HepG2 (cell line): ENCODE results near the gene PSMG4. TPM values are rescaled to one million over a fixed set of nuclear protein-coding genes. Genes with fewer than 3 reads are reported as not detected.

Experiments
- ARHGAP35 ChIP-seq: sonication (generic); formaldehyde crosslinking; IDR thresholded peaks from 2 replicates; pipeline ENCODE4 v1.9.0; 2022; ENCODE audit warnings: mild to moderate bottlenecking, inconsistent platforms, moderate library complexity, missing genetic modification reagents, borderline replicate concordance
- CEBPB ChIP-seq: IDR thresholded peaks from 2 replicates; pipeline ENCODE4 v1.6.1; 2011; ENCODE audit warnings: low read depth, low read length, improper control_type of control experiment, borderline replicate concordance
- CEBPG ChIP-seq: IDR thresholded peaks from 2 replicates; pipeline ENCODE4 v1.6.1; 2016
- ELF3 ChIP-seq: IDR thresholded peaks from 2 replicates; pipeline ENCODE4 v1.6.1; 2016; ENCODE audit warnings: missing genetic modification reagents, missing compliant biosample characterization
- EZH2 ChIP-seq: conservative IDR thresholded peaks from 2 replicates; pipeline ENCODE4 v1.6.1; 2012; ENCODE audit warnings: mild to moderate bottlenecking, low read depth, low read length, moderate library complexity
- FOSL2 ChIP-seq: sonication (generic); formaldehyde crosslinking; IDR thresholded peaks from 2 replicates; pipeline ENCODE4 v1.4.0; 2020; ENCODE audit warnings: missing genetic modification reagents
- FOXA3 ChIP-seq: IDR thresholded peaks from 2 replicates; pipeline ENCODE4 v1.6.1; 2016; ENCODE audit warnings: missing genetic modification reagents, missing compliant biosample characterization
- GATAD2A ChIP-seq: IDR thresholded peaks from 2 replicates; pipeline ENCODE4 v1.6.1; 2016
- HMG20A ChIP-seq: IDR thresholded peaks from 2 replicates; pipeline ENCODE4 v1.6.1; 2016; ENCODE audit warnings: borderline replicate concordance
- HNF4A ChIP-seq: sonication (generic); formaldehyde crosslinking; IDR thresholded peaks from 2 replicates; pipeline ENCODE4 v1.4.0; 2020; ENCODE audit warnings: missing genetic modification reagents
- ONECUT2 ChIP-seq: sonication (generic); formaldehyde crosslinking; IDR thresholded peaks from 2 replicates; pipeline ENCODE4 v1.4.0; 2020; ENCODE audit warnings: missing genetic modification reagents
- TSC22D2 ChIP-seq: sonication (generic); formaldehyde crosslinking; IDR thresholded peaks from 2 replicates; pipeline ENCODE4 v1.5.1; 2020; ENCODE audit warnings: missing genetic modification reagents, mild to moderate bottlenecking, borderline replicate concordance
- ZEB1 ChIP-seq: IDR thresholded peaks from 2 replicates; pipeline ENCODE4 v1.6.1; 2012; ENCODE audit warnings: mild to moderate bottlenecking, low read depth, inconsistent platforms; ENCODE audit not compliant: insufficient replicate concordance
- ZMYM3 ChIP-seq: sonication (generic); formaldehyde crosslinking; IDR thresholded peaks from 2 replicates; pipeline ENCODE4 v1.5.1; 2020; ENCODE audit warnings: mild to moderate bottlenecking, missing genetic modification reagents
- ZNF160 ChIP-seq: sonication (generic); formaldehyde crosslinking; IDR thresholded peaks from 2 replicates; pipeline ENCODE4 v1.8.0; 2022; ENCODE audit warnings: mild to moderate bottlenecking, inconsistent platforms, missing genetic modification reagents
- ZNF468 ChIP-seq: sonication (generic); formaldehyde crosslinking; IDR thresholded peaks from 2 replicates; pipeline ENCODE4 v1.8.0; 2022; ENCODE audit warnings: mild to moderate bottlenecking, moderate library complexity, missing genetic modification reagents
- ZNF644 ChIP-seq: IDR thresholded peaks from 2 replicates; pipeline ENCODE4 v1.6.1; 2016; ENCODE audit warnings: low read depth
- polyA plus RNA-seq, 8 experiments: library from polyadenylated mRNA; depleted of rRNA in 3 of 8; stranded (reverse) in 7 of 8; unstranded in 1 of 8; fragments of >200 nt; fragmentation: Illumina TruSeq in 4 of 8; extraction: Trizol in 4 of 8; gene quantifications; 2 replicates each; pipeline versions ENCODE4 v1.2.1 to v1.2.3, GENCODE V29; 2011 to 2016; ENCODE audit warnings: low read depth in 4 of 8, missing spikeins in 1 of 8, mixed read lengths in 1 of 8; ENCODE audit not compliant: insufficient read depth in 1 of 8
- total RNA-seq, 5 experiments: library from RNA; depleted of rRNA; stranded (reverse); fragments of >200 nt; fragmentation: Illumina TruSeq; extraction: Trizol; gene quantifications; 2 replicates each; pipeline ENCODE4 v1.2.3, GENCODE V29; 2016; ENCODE audit warnings: low read depth in 1 of 5
- TF ChIP-seq, protein P1 (sequence below): sonication (generic); formaldehyde crosslinking; IDR thresholded peaks from 2 replicates; pipeline ENCODE4 v1.8.1; 2022; ENCODE audit warnings: low read depth, mild to moderate bottlenecking, missing genetic modification reagents
- TF ChIP-seq, protein P2 (sequence below): sonication (generic); formaldehyde crosslinking; IDR thresholded peaks from 2 replicates; pipeline ENCODE4 v1.5.0; 2020; ENCODE audit warnings: missing genetic modification reagents
- TF ChIP-seq, protein P3 (sequence below): sonication (generic); formaldehyde crosslinking; IDR thresholded peaks from 2 replicates; pipeline ENCODE4 v1.4.0; 2020; ENCODE audit warnings: mild to moderate bottlenecking, missing genetic modification reagents
- TF ChIP-seq, protein P4 (sequence below): sonication (generic); formaldehyde crosslinking; conservative IDR thresholded peaks from 2 replicates; pipeline ENCODE4 v1.5.0; 2020; ENCODE audit warnings: missing genetic modification reagents
- TF ChIP-seq, protein P5 (sequence below): sonication (generic); formaldehyde crosslinking; IDR thresholded peaks from 2 replicates; pipeline ENCODE4 v1.8.1; 2023; ENCODE audit warnings: mild to moderate bottlenecking, missing genetic modification reagents
- TF ChIP-seq, protein P6 (sequence below): sonication (generic); formaldehyde crosslinking; IDR thresholded peaks from 2 replicates; pipeline ENCODE4 v1.4.0; 2020; ENCODE audit warnings: missing genetic modification reagents

PSMG4 gene
- total and polyA plus RNA-seq, 2 of the 13 experiments (the other 11 are each of a cell fraction or from before 2014, with no cell fraction given), result 28.5 to 32.8 TPM

DNA sequence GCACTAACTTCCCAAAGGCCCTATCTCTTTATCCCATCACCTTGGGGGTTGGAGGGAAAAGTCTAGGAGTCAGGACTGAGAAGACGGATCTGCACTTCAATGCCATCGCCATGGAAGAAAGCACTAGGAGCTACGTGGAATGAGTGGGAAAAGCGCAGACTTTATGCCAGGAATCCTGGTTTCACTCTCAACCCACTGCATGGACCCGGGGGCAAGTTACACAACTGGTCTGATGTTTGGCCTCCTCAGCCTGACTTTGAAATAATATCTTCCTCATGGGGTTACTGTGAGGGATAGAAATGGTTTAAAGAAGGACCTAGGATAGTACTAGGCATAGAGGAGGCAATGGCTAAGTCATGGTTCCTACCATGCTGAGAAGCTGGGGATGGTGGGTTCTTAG, 13.5 kb upstream of the PSMG4 start (continued):
- TF ChIP-seq, protein P1, sequence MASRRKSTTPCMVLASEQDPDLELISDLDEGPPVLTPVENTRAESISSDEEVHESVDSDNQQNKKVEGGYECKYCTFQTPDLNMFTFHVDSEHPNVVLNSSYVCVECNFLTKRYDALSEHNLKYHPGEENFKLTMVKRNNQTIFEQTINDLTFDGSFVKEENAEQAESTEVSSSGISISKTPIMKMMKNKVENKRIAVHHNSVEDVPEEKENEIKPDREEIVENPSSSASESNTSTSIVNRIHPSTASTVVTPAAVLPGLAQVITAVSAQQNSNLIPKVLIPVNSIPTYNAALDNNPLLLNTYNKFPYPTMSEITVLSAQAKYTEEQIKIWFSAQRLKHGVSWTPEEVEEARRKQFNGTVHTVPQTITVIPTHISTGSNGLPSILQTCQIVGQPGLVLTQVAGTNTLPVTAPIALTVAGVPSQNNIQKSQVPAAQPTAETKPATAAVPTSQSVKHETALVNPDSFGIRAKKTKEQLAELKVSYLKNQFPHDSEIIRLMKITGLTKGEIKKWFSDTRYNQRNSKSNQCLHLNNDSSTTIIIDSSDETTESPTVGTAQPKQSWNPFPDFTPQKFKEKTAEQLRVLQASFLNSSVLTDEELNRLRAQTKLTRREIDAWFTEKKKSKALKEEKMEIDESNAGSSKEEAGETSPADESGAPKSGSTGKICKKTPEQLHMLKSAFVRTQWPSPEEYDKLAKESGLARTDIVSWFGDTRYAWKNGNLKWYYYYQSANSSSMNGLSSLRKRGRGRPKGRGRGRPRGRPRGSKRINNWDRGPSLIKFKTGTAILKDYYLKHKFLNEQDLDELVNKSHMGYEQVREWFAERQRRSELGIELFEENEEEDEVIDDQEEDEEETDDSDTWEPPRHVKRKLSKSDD (CRISPR knock-in tag), result no peak
- TF ChIP-seq, protein P2, sequence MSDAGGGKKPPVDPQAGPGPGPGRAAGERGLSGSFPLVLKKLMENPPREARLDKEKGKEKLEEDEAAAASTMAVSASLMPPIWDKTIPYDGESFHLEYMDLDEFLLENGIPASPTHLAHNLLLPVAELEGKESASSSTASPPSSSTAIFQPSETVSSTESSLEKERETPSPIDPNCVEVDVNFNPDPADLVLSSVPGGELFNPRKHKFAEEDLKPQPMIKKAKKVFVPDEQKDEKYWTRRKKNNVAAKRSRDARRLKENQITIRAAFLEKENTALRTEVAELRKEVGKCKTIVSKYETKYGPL (CRISPR knock-in tag), result peak; percentile 67; the same call in 1 of the 2 replicates
- no peak for TF ChIP-seq ONECUT2
- TF ChIP-seq TSC22D2 (CRISPR knock-in tag), result no peak
- TF ChIP-seq EZH2, result no peak
- TF ChIP-seq CEBPG (CRISPR knock-in tag), result peak; percentile 54; the same call in 1 of the 2 replicates
- TF ChIP-seq, protein P3, sequence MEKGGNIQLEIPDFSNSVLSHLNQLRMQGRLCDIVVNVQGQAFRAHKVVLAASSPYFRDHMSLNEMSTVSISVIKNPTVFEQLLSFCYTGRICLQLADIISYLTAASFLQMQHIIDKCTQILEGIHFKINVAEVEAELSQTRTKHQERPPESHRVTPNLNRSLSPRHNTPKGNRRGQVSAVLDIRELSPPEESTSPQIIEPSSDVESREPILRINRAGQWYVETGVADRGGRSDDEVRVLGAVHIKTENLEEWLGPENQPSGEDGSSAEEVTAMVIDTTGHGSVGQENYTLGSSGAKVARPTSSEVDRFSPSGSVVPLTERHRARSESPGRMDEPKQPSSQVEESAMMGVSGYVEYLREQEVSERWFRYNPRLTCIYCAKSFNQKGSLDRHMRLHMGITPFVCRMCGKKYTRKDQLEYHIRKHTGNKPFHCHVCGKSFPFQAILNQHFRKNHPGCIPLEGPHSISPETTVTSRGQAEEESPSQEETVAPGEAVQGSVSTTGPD (CRISPR knock-in tag), result no peak
- TF ChIP-seq CEBPB, result peak; percentile 90
- peak; percentile 27; the same call in 1 of the 2 replicates for TF ChIP-seq FOXA3 (CRISPR knock-in tag)
- peak; percentile 51; the same call in 1 of the 2 replicates for TF ChIP-seq FOSL2
- TF ChIP-seq HMG20A, result peak; percentile 46
- TF ChIP-seq HNF4A (CRISPR knock-in tag), result peak; percentile 83
- TF ChIP-seq GATAD2A, result peak; percentile 87
- TF ChIP-seq ZNF160, result no peak
- TF ChIP-seq, protein P4, sequence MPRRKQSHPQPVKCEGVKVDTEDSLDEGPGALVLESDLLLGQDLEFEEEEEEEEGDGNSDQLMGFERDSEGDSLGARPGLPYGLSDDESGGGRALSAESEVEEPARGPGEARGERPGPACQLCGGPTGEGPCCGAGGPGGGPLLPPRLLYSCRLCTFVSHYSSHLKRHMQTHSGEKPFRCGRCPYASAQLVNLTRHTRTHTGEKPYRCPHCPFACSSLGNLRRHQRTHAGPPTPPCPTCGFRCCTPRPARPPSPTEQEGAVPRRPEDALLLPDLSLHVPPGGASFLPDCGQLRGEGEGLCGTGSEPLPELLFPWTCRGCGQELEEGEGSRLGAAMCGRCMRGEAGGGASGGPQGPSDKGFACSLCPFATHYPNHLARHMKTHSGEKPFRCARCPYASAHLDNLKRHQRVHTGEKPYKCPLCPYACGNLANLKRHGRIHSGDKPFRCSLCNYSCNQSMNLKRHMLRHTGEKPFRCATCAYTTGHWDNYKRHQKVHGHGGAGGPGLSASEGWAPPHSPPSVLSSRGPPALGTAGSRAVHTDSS (CRISPR knock-in tag), result no peak
- TF ChIP-seq ZNF468 (CRISPR knock-in tag), result no peak
- no peak for TF ChIP-seq ZMYM3 (CRISPR knock-in tag)
- TF ChIP-seq ELF3, result peak; percentile 48; the same call in 1 of the 2 replicates
- 0 out of 2 replicates have a peak, but pooled peaks have one; percentile 47 for TF ChIP-seq ZNF644 (CRISPR knock-in tag)
- TF ChIP-seq, protein P5, sequence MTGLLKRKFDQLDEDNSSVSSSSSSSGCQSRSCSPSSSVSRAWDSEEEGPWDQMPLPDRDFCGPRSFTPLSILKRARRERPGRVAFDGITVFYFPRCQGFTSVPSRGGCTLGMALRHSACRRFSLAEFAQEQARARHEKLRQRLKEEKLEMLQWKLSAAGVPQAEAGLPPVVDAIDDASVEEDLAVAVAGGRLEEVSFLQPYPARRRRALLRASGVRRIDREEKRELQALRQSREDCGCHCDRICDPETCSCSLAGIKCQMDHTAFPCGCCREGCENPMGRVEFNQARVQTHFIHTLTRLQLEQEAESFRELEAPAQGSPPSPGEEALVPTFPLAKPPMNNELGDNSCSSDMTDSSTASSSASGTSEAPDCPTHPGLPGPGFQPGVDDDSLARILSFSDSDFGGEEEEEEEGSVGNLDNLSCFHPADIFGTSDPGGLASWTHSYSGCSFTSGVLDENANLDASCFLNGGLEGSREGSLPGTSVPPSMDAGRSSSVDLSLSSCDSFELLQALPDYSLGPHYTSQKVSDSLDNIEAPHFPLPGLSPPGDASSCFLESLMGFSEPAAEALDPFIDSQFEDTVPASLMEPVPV, result no peak
- TF ChIP-seq ARHGAP35 (CRISPR knock-in tag), result no peak
- TF ChIP-seq ZEB1, result no peak
- TF ChIP-seq, protein P6, sequence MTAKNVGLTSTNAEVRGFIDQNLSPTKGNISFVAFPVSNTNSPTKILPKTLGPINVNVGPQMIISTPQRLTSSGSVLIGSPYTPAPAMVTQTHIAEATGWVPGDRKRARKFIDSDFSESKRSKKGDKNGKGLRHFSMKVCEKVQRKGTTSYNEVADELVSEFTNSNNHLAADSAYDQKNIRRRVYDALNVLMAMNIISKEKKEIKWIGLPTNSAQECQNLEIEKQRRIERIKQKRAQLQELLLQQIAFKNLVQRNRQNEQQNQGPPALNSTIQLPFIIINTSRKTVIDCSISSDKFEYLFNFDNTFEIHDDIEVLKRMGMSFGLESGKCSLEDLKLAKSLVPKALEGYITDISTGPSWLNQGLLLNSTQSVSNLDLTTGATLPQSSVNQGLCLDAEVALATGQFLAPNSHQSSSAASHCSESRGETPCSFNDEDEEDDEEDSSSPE (CRISPR knock-in tag), result no peak
